GM12878 (cell line): ENCODE measurements around the gene RIPOR3. TPM values are rescaled to one million over a fixed set of nuclear protein-coding genes. Genes with fewer than 3 reads are reported as not detected.

ENCODE experiments used
- ATAC-seq: fragments of 200-7000 bp; cut with Tn5 transposase; 3 replicates; pipeline ENCODE4 v1.9.1; 2020; ENCODE audit warnings: mild to moderate bottlenecking, moderate library complexity
- BruUV-seq: library from RNA; stranded (reverse); fragments of 400-500 nt; replicated peaks from 2 replicates; lab custom pipeline; 2021; lab: Mats Ljungman, UMichigan
- CTCF ChIA-PET: fragments of 300-600 bp; sonication (Branson Sonifier 250); formaldehyde crosslinking; extraction: SDS; loops from one replicate; lab custom pipeline; 2021; ENCODE audit warnings: inconsistent platforms; lab: Yijun Ruan, JAX
- POLR2A ChIA-PET: fragments of 350-600 bp; formaldehyde crosslinking; extraction: SDS; loops from one replicate; lab custom pipeline; 2021; ENCODE audit warnings: inconsistent platforms; lab: Charles Lee
- RAD21 ChIA-PET: fragments of 300-600 bp; sonication (Branson Sonifier 250); formaldehyde crosslinking; loops from one replicate; lab custom pipeline; 2023; ENCODE audit warnings: antibody characterized with exemption; ENCODE audit not compliant: unreplicated experiment; lab: Charles Lee
- SMC1A ChIA-PET: fragments of 300-600 bp; sonication (Branson Sonifier 250); formaldehyde crosslinking; loops from one replicate; lab custom pipeline; 2023; ENCODE audit not compliant: unreplicated experiment, uncharacterized antibody; lab: Charles Lee
- DNase-seq: peaks from one replicate; pipeline ENCODE4 v3.0.0-alpha.2; 2011; ENCODE audit warnings: low read depth, low spot score
- FAIRE-seq: peaks from 3 replicates; lab custom pipeline; 2011; peaks lifted over from hg19 to GRCh38; lab: Jason Lieb, UNC
- H2AFZ ChIP-seq: 2 replicates; pipeline ENCODE4 v1.6.0; 2011; ENCODE audit warnings: low read depth, low read length, control low read depth; ENCODE audit not compliant: control insufficient read depth
- H3K27ac ChIP-seq: 2 replicates; pipeline ENCODE4 v1.5.1; 2011; ENCODE audit warnings: control low read depth; ENCODE audit not compliant: control insufficient read depth, insufficient read depth
- H3K27me3 ChIP-seq, 2 experiments: replicated peaks in 1 of 2; 2 replicates each; pipeline versions ENCODE4 v1.6.0 to v1.6.1; 2011; ENCODE audit warnings: low read length in 1 of 2; ENCODE audit not compliant: control insufficient read depth in 2 of 2, insufficient read depth in 2 of 2
- H3K36me3 ChIP-seq, 2 experiments: 2 replicates each; pipeline ENCODE4 v1.5.1; 2011; ENCODE audit warnings: low read length in 1 of 2; ENCODE audit not compliant: control insufficient read depth in 2 of 2, insufficient read depth in 2 of 2
- H3K4me1 ChIP-seq: 2 replicates; pipeline ENCODE4 v1.6.1; 2011; ENCODE audit warnings: mild to moderate bottlenecking, low read length, moderate library complexity, mixed read lengths; ENCODE audit not compliant: control insufficient read depth, insufficient read depth
- H3K4me2 ChIP-seq: 2 replicates; pipeline ENCODE4 v1.6.0; 2011; ENCODE audit warnings: control low read depth; ENCODE audit not compliant: control insufficient read depth, insufficient read depth
- H3K4me3 ChIP-seq: fragments of 200-600 bp; sonication (generic); 2 replicates; pipeline ENCODE4 v1.5.1; 2016
- H3K79me2 ChIP-seq: 2 replicates; pipeline ENCODE4 v1.6.0; 2011; ENCODE audit warnings: low read length; ENCODE audit not compliant: control insufficient read depth, insufficient read depth
- H3K9ac ChIP-seq: 2 replicates; pipeline ENCODE4 v1.8.0; 2011; ENCODE audit warnings: low read length, control low read depth, mixed read lengths; ENCODE audit not compliant: control insufficient read depth, insufficient read depth
- H3K9me3 ChIP-seq: replicated peaks from 3 replicates; pipeline ENCODE4 v1.5.1; 2011; ENCODE audit warnings: mild to moderate bottlenecking, low read length; ENCODE audit not compliant: control insufficient read depth, insufficient read depth
- H4K20me1 ChIP-seq: 2 replicates; pipeline ENCODE4 v1.6.0; 2011; ENCODE audit not compliant: control insufficient read depth, insufficient read depth
- BMI1 ChIP-seq: fragments of 450-650 bp; IDR thresholded peaks from 2 replicates; pipeline ENCODE4 v1.6.1; 2016; ENCODE audit warnings: mild to moderate bottlenecking, moderate library complexity, borderline replicate concordance
- EED ChIP-seq: sonication (generic); IDR thresholded peaks from 2 replicates; pipeline ENCODE4 v1.6.1; 2016; ENCODE audit warnings: antibody characterized with exemption, low read depth
- EZH2 ChIP-seq: IDR thresholded peaks from 2 replicates; pipeline ENCODE4 v1.6.1; 2012; ENCODE audit warnings: low read depth, mild to moderate bottlenecking, control low read depth, inconsistent platforms, low read length, borderline replicate concordance; ENCODE audit not compliant: control insufficient read depth
- GATAD2B ChIP-seq: fragments of 450-650 bp; conservative IDR thresholded peaks from 2 replicates; pipeline ENCODE4 v1.6.1; 2017; ENCODE audit warnings: low read depth, mild to moderate bottlenecking, moderate library complexity
- IKZF2 ChIP-seq, 2 experiments: fragments of 450-650 bp; IDR thresholded peaks; 2 replicates each; pipeline ENCODE4 v1.6.1; 2017; ENCODE audit warnings: mild to moderate bottlenecking in 2 of 2, moderate library complexity in 2 of 2
- IRF3 ChIP-seq: fragments of 450-650 bp; IDR thresholded peaks from 2 replicates; pipeline ENCODE4 v1.6.1; 2014; ENCODE audit warnings: mild to moderate bottlenecking
- PRDM15 ChIP-seq: fragments of 450-650 bp; formaldehyde crosslinking; IDR thresholded peaks from 2 replicates; pipeline ENCODE4 v1.4.0; 2020; ENCODE audit warnings: mild to moderate bottlenecking, moderate library complexity
- RELA ChIP-seq: fragments of 450-650 bp; IDR thresholded peaks from 2 replicates; pipeline ENCODE4 v1.8.0; 2014; ENCODE audit warnings: borderline replicate concordance; ENCODE audit not compliant: partially characterized antibody
- RUNX3 ChIP-seq: IDR thresholded peaks from 2 replicates; pipeline ENCODE4 v1.6.1; 2012; ENCODE audit warnings: low read length, inconsistent platforms
- SP1 ChIP-seq: IDR thresholded peaks from one replicate; pipeline ENCODE4 v1.6.1; 2011; ENCODE audit warnings: low read depth, low read length
- SPI1 ChIP-seq: IDR thresholded peaks from 2 replicates; pipeline ENCODE4 v1.6.1; 2011; ENCODE audit warnings: low read depth, mild to moderate bottlenecking, low read length, moderate library complexity, borderline replicate concordance; ENCODE audit not compliant: insufficient read depth
- WRNIP1 ChIP-seq: IDR thresholded peaks from 2 replicates; pipeline ENCODE4 v1.6.1; 2011; ENCODE audit warnings: low read depth, low read length, improper control_type of control experiment, borderline replicate concordance
- WGBS: methylation state at CpG from one replicate; pipeline ENCODE4 v1.1.6; 2016; ENCODE audit warnings: low lambda C conversion rate; ENCODE audit not compliant: insufficient replicate concordance, insufficient coverage; ENCODE audit errors: missing lambda C conversion rate; 5-methylcytosine and 5-hydroxymethylcytosine counted together
- in situ Hi-C: fragments of 300-500 bp; cut with MboI; formaldehyde crosslinking; loops from 9 replicates; pipeline ENCODE4 v1.14.3; 2018; ENCODE audit warnings: mixed read lengths
- intact Hi-C: fragments of 100-400 bp; cut with micrococcal nuclease; formaldehyde crosslinking; loops from one replicate; pipeline ENCODE4 v1.14.2; 2022; ENCODE audit not compliant: unreplicated experiment
- polyA plus RNA-seq, 11 experiments: library from polyadenylated mRNA; depleted of rRNA in 4 of 11; unstranded in 6 of 11; stranded (reverse) in 5 of 11; fragments of >200 nt; fragmentation: Nextera tagmentation in 4 of 11; fragmentation: Illumina TruSeq in 1 of 11; extraction: Ambion mirVana in 4 of 11; extraction: Trizol in 1 of 11; gene quantifications; 1 replicate in 1 of 11; 2 replicates in 10 of 11; pipeline versions ENCODE4 v1.2.1 to v1.2.3, GENCODE V29; 2011 to 2016; ENCODE audit warnings: inconsistent platforms in 2 of 11, missing spikeins in 2 of 11, low read depth in 1 of 11
- total RNA-seq, 4 experiments: library from RNA; depleted of rRNA in 3 of 4; stranded (reverse); fragments of >200 nt in 3 of 4; fragmentation: Illumina TruSeq in 1 of 4; extraction: Trizol in 1 of 4; gene quantifications; 2 replicates each; pipeline versions ENCODE4 v1.2.1 to v1.2.3, GENCODE V29; 2013 to 2021
- TF ChIP-seq, protein P1 (sequence below): fragments of 450-650 bp; IDR thresholded peaks from 2 replicates; pipeline ENCODE4 v1.6.1; 2016; ENCODE audit warnings: mild to moderate bottlenecking, moderate library complexity, borderline replicate concordance

Gene RIPOR3
- total and polyA plus RNA-seq, 10 of the 15 experiments (the other 5 are each of a cell fraction or from before 2014, with no cell fraction given), result 0.04 to 0.55 (median 0.12) TPM; not detected in 6

- no peak for TF ChIP-seq PRDM15 (CRISPR knock-in tag)
- no peak for TF ChIP-seq BMI1
These were observed 82.6 kb downstream of the RIPOR3 start (continued) for GRCh38 chr20:50608750-50609104.

GRCh38 chr20:50607850-50608749 is 83.2 kb downstream of the RIPOR3 start:
- FAIRE-seq (no peak), DNase-seq (no peak), ATAC-seq (no peak)
- Histone ChIP-seq H3K36me3 (no peaks in the 10 kb centered on the region), H4K20me1 (no peaks in the 10 kb centered on the region), H3K9ac (no peak overlapping the region), H3K4me2 (no peak overlapping the region), H3K4me3 (no peak overlapping the region), H3K27me3 (no peaks in the 10 kb centered on the region; a peak in 1 of 4 replicates), H3K4me1 (no peaks in the 10 kb centered on the region), H2AFZ (no peak overlapping the region), H3K9me3 (no peaks in the 10 kb centered on the region), H3K79me2 (no peaks in the 10 kb centered on the region), H3K27ac (no peak overlapping the region)
- POLR2A ChIA-PET, result interaction anchor here (0.5 kb wide), 1 partner anchor 47 kb away, joined by 3 read pairs; no protein-coding TSS in a partner anchor
- CTCF ChIA-PET, result interaction anchor here (1.2 kb wide), 1 partner anchor 20 kb away, joined by 3 read pairs; no protein-coding TSS in a partner anchor
- no TSS peak for BruUV-seq
- intact Hi-C loops (no loop called here), in situ Hi-C loops (no loop called here)
- RAD21 ChIA-PET, result no interaction called here
- WGBS, result 50% methylated on average over 29 of the region's 32 CpGs
- SMC1A ChIA-PET, result no interaction called here
- TF ChIP-seq WRNIP1 (no peak), SP1 (no peak), RUNX3 (no peak), SPI1 (no peak), IKZF2 (IDR thresholded peaks at IDR 0.05) (no peak), GATAD2B (no peak), RELA (no peak), IRF3 (no peak), EZH2 (no peak), EED (no peak)
- TF ChIP-seq, protein P1, sequence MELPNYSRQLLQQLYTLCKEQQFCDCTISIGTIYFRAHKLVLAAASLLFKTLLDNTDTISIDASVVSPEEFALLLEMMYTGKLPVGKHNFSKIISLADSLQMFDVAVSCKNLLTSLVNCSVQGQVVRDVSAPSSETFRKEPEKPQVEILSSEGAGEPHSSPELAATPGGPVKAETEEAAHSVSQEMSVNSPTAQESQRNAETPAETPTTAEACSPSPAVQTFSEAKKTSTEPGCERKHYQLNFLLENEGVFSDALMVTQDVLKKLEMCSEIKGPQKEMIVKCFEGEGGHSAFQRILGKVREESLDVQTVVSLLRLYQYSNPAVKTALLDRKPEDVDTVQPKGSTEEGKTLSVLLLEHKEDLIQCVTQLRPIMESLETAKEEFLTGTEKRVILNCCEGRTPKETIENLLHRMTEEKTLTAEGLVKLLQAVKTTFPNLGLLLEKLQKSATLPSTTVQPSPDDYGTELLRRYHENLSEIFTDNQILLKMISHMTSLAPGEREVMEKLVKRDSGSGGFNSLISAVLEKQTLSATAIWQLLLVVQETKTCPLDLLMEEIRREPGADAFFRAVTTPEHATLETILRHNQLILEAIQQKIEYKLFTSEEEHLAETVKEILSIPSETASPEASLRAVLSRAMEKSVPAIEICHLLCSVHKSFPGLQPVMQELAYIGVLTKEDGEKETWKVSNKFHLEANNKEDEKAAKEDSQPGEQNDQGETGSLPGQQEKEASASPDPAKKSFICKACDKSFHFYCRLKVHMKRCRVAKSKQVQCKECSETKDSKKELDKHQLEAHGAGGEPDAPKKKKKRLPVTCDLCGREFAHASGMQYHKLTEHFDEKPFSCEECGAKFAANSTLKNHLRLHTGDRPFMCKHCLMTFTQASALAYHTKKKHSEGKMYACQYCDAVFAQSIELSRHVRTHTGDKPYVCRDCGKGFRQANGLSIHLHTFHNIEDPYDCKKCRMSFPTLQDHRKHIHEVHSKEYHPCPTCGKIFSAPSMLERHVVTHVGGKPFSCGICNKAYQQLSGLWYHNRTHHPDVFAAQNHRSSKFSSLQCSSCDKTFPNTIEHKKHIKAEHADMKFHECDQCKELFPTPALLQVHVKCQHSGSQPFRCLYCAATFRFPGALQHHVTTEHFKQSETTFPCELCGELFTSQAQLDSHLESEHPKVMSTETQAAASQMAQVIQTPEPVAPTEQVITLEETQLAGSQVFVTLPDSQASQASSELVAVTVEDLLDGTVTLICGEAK, result no peak
